GM19035 (cell line): Measurements from ENCODE around the gene GPRIN2.
A peak's percentile ranks its signal among the peaks of the same experiment; 100 is the strongest.
"Not testable (repeated sequence)": the region's sequence is repeated elsewhere in the genome, so short reads cannot be mapped to it uniquely, and the experiment has no call there.

Experiments used
- ATAC-seq: cut with Tn5 transposase; IDR thresholded peaks from one replicate; pipeline ENCODE4 v1.9.1; 2021; ENCODE audit not compliant: unreplicated experiment

Gene GPRIN2

DNA sequence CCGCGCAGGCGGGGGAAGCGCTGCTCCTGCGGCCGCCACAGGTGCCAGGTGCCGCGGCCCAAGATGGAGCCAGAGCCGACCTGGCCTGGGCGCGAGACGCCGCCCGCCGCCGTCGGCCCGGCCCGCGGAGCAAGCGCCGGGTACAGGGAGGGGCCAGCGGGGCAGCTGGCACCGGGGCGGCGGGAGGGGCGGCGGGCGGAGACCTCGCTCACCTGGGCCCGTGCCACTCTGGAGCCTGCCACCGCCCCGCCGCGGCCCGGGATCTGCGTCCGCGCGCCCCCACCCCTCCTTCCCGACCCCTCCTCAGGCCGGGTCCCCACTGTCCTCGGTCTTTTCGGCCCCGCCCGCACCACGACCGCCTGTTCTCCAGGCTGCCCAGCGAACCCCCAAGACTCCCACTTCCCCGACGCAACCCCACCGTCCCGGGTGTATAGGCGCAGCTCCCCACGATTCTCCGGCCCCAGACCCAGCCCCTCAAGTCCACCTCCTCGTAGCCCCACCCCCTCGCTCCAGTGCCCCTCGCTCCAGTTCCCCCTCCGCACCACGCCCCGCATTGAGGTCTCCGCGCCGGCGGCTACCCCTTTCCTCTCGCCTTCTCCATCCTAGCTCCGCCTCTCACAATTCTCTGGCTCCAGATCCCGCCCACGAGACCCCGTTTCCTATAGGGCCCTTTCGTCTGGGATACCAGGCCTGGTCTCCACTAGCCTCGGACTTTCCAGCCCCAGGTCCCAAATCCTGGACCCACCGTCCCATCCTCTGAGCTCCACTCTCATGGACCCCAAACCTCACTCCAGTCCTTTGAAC, at the start of gene GPRIN2:
Gene GPRIN2 (minus strand): TSS at position 144 of the 804 bp plus-strand sequence. CDS start 5,922 bp downstream, outside the sequence.
- ATAC-seq, result no peak

- peak; percentile 52 for ATAC-seq
Observed at GRCh38 chr10:46600516-46600915, 44.1 kb upstream of the GPRIN2 start.

- peak; percentile 90 for ATAC-seq
Observed at GRCh38 chr10:46597616-46598246, 41.3 kb upstream of the GPRIN2 start.

GRCh38 chr10:46596570-46596969, 40.1 kb upstream of the GPRIN2 start:
- not testable (repeated sequence) for ATAC-seq

DNA sequence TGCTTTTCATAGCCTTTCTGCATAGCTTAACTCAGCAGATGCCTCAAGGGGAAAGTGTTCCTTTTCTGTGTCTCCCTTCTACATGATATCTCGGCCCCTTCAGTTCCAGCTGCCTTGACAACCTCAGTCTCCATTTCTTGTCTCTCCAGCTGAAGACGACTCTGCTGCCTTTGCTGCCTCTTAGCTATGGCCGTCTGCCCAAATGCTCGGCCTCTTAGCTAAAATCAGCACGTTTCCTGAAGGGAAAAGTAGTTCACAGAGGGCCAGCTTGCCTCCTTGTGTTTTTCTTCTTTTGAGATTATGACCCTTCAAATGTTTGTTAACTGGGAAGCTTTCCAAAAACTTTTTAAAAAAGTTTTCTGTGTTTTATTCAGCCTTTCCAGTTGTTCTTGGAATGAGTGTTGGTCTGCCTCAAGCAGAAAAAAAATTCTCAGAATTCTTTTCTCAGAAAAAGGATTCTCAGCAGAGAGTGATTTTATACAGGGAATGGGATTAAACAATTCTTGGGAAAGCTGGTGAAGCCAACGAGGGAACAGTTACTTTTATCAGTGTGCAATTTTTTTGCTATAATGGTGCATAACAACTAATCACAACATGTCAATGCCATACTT, 38.1 kb upstream of the GPRIN2 start:
- ATAC-seq, result not testable (repeated sequence)

DNA sequence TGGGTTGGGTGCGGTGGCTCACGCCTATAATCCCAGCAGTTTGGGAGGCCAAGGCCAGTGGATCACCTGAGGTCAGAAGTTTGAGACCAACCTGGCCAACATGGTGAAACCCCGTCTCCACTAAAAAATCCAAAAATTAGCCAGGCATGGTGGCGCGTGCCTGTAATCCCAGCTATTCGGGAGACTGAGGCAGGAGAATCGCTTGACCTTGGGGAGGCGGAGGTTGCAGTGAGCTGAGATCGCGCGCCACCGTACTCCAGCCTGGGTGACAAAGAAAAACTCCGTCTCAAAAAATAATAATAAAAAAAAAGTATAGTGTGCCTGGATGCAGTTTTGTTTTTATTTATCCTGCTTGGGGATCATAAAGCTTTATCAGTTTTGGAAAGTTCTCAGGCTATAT, 36.8 kb upstream of the GPRIN2 start:
- ATAC-seq, result not testable (repeated sequence)

DNA sequence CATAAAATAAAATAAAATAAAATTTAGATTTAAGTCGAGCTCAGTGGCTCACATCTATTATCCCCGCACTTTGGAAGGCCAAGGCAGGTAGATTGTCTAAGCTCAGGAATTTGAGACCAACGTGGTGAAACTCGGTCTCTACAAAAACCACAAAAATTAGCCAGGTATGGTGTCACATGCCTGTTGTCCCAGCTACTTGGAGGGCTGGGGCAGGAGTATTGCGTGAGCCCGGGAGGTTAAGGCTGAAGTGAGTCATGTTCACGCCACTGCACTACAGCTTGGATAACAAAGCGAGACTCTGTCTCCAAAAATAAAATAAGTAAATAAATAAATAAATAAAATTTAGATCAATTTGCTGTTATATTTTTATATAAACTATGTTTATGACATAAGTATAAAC, 34.6 kb upstream of the GPRIN2 start:
- not testable (repeated sequence) for ATAC-seq

DNA sequence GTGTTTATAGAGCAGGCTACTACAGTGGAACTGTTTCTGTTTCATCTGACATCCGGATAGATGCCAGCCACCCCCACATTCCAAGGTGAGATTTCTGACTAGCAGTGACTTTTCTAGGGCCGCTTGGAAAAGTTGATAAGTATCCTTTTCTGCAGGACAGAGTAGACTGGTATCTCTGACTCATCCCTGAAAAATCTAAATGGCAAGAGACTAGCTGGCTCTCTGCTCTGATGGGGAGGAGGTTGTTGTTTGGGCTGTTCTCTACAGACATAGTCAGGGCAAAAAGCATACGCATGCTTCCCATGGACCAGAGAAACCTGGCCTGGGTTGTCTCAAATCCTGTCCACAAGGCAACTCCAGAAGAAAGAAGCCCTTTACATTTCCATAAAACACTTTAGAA, 33.1 kb upstream of the GPRIN2 start:
- ATAC-seq, result not testable (repeated sequence)

- not testable (repeated sequence) for ATAC-seq
Observed at GRCh38 chr10:46588221-46588620, 31.8 kb upstream of the GPRIN2 start.

GRCh38 chr10:46587546-46587945, 31.1 kb upstream of the GPRIN2 start:
- not testable (repeated sequence) for ATAC-seq

DNA sequence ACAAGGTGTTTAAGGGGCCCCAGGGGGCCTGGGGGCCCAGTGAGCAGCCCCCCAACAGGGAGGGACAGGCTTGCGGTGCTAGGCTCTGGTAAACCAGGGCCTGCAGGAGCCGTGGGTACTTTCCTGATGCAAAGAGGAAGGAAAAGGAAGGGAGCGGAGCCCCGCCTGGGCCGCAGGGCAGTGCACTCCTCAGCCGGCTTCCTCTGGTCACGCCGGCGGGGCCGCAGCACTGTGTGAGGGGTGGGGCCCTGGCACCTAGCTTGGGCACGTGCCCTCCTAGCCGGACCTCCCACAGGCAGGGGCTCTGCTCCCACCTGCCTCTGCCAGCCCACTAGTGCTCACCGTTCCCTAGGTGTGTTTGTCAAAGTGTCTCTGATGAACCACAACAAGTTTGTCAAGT, 28.8 kb upstream of the GPRIN2 start:
- ATAC-seq, result not testable (repeated sequence)

DNA sequence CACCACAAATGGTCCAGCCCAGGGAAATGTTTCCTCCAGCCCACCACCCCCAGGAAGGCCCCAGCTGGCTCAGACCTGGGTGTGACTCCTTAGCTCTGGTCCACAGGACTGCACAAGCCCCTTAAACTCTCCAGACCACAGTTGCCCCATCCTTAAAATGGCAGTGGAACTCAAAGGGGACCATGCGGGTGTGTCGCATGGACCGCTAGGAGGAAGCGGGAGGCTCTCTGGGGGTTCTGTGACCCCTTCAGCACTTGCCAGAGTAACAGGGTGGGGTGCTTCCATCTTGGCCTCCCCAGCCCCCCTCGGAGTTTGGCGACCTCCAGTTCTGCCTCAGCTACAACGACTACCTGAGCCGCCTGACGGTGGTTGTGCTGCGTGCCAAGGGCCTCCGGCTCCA, 27.7 kb upstream of the GPRIN2 start:
- not testable (repeated sequence) for ATAC-seq

- not testable (repeated sequence) for ATAC-seq
Observed at GRCh38 chr10:46582568-46582967, 26.1 kb upstream of the GPRIN2 start.

DNA sequence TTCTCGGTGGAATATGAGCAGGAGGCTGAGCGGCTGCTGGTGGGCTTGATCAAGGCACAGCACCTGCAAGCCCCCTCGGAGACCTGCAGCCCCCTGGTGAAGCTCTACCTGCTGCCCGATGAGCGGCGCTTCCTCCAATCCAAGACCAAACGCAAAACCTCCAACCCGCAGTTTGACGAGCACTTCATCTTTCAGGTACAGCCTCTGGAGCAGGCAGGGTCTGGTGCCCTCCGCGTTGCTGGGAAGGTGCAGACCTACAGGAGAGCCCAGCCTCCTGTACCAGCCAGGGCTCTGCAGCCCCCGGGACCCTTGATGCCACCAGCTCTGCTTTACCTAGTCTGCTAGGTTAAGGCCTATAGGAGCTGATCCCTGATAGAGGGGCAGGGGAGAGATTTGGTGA, 25.5 kb upstream of the GPRIN2 start:
- not testable (repeated sequence) for ATAC-seq

- ATAC-seq, result not testable (repeated sequence)
Observed at GRCh38 chr10:46579378-46579777, 22.9 kb upstream of the GPRIN2 start.

GRCh38 chr10:46578474-46579178, 22.2 kb upstream of the GPRIN2 start, which contains the start of gene SYT15:
TSS of gene SYT15 (plus strand) at chr10:46579128. CDS start at chr10:46579169, 41 bp downstream.
- ATAC-seq, result not testable (repeated sequence)

DNA sequence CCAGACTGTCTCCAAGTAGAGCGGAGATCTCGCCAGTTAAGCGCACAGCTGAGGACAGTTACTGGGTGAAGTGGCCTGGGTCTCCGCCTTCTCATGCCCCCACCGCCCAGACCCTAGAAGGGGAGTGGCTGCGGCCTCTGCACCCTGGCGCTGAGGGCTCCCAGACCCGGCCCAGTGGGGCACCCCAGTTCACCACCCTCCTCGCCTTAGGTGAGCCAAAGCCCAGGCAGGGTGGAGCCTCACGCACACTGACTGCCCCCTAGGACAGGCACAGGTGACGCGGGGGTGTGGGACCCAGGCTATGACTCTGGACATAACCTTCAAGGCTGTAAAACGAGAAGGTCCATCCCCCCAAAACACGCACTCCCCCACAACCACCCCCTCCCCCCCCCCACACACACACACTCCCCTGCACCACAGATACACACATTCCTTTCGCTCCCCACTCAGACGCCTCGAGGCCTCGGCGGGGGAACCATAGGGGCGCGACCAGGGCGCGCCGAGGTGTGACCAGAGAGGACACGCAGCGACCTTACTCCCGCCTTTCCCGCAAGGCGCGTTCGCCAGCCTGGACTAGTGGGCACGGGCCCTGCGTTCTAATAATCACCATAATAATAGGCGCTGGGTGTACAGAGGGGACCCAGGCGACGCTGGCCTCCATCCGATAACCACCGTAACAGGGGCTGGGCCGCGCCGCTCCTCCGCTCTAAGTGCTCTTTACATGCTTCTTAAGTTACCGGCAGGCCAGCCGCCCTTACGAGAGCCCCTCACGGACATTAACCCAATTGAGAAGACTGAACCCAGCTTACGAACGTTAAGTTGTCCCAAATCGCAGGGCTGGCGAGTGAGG, 21.4 kb upstream of the GPRIN2 start:
- ATAC-seq, result not testable (repeated sequence)

DNA sequence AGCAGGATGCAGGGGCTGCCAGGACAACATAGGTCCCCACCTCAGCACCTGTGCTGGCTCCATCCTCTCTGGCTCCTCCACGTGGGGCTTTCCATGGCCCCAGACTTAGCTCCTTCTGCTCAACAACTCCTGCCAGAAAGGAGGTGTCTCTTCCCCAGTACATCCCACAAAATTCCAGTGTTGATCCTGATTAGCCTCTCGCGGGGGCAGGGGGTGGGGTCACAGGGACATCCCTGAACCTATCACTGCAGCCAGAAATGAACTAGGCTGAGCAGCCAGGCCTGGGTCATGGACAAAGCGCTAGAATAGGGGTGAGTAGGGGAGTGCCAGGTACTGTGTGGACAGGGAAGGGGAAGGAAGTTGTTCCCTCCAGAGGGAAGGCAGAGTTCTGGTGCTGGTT, 17.4 kb upstream of the GPRIN2 start:
- ATAC-seq, result not testable (repeated sequence)

- ATAC-seq, result not testable (repeated sequence)
Observed at GRCh38 chr10:46573314-46573713, 16.9 kb upstream of the GPRIN2 start.

DNA sequence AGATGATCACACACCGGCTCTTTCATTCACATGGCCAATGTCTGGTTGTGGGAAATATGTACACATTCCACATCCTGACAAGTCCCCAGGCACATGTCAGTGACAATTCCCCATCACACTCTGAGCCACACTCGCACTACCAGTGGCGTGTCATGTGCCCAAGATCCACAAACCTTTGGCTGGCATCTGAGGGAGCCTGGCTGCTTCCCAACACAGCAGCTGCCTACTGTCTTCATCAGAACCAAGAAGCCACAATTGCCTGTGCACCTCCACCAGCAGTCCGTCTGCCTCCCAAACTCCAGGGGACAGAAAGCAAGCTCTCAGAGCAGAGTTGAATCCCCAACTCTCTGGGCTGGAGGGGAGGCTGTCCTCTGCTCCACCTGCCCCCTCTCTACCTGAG, 16.3 kb upstream of the GPRIN2 start:
- ATAC-seq, result not testable (repeated sequence)
